Thyroid gland (tissue), 4 donors: Measurements from ENCODE around the gene ADAM12.

Experiments used
- CTCF ChIP-seq, 6 experiments: fragments of 200-600 bp in 3 of 6; fragments of 450-650 bp in 3 of 6; sonication (generic) in 3 of 6; IDR thresholded peaks; one replicate each; pipeline ENCODE4 v1.5.1; 2016 to 2019; ENCODE audit warnings: antibody characterized with exemption in 6 of 6, mild to moderate bottlenecking in 2 of 6, inconsistent platforms in 1 of 6, moderate library complexity in 1 of 6
- POLR2A ChIP-seq, 2 donors: fragments of 450-650 bp; IDR thresholded peaks; one replicate each; pipeline ENCODE4 v1.6.1; 2017; ENCODE audit warnings: antibody characterized with exemption in 2 of 2, mild to moderate bottlenecking in 2 of 2, moderate library complexity in 1 of 2

GRCh38 chr10:126315494-126316177 lies 72.6 kb downstream of the ADAM12 start:
- TF ChIP-seq POLR2A (IDR thresholded peaks at IDR 0.05) (no peak), CTCF (IDR thresholded peaks at IDR 0.05) (no peak)
